Activated B cell treated with CpG ODN at 0.5 μM for 24 hours (primary cell): Measurements from ENCODE around the gene LDLRAD4. TPM values are rescaled to one million over a fixed set of nuclear protein-coding genes. Genes with fewer than 3 reads are reported as not detected.
"Not testable (repeated sequence)": the region's sequence is repeated elsewhere in the genome, so short reads cannot be mapped to it uniquely, and the experiment has no call there.

ENCODE experiments used
- ATAC-seq: fragments of 200-7000 bp; cut with Tn5 transposase; one replicate; pipeline ENCODE4 v1.10.0; 2021; ENCODE audit warnings: low read depth, mild to moderate bottlenecking, moderate library complexity
- CTCF ChIA-PET: fragments of 350-600 bp; sonication (Branson Sonifier 250); formaldehyde crosslinking; loops from one replicate; lab custom pipeline; 2021; ENCODE audit warnings: antibody characterized with exemption; lab: Charles Lee
- POLR2A ChIA-PET: fragments of 350-600 bp; sonication (Branson Sonifier 250); formaldehyde crosslinking; loops from one replicate; lab custom pipeline; 2021; ENCODE audit warnings: antibody characterized with exemption; lab: Charles Lee
- DNase-seq: peaks from one replicate; pipeline ENCODE4 v3.0.0; 2022
- H3K27ac Mint-ChIP-seq: one replicate; pipeline ENCODE4 v1.8.0; 2020; ENCODE audit warnings: mixed read lengths
- H3K27me3 Mint-ChIP-seq: one replicate; pipeline ENCODE4 v1.8.0; 2021; ENCODE audit warnings: mixed read lengths
- H3K36me3 Mint-ChIP-seq: one replicate; pipeline ENCODE4 v1.8.0; 2021; ENCODE audit warnings: low read depth, mixed read lengths
- H3K4me1 Mint-ChIP-seq: one replicate; pipeline ENCODE4 v1.8.0; 2021; ENCODE audit warnings: mixed read lengths
- H3K4me3 Mint-ChIP-seq: one replicate; pipeline ENCODE4 v1.8.0; 2020; ENCODE audit warnings: mild to moderate bottlenecking, mixed read lengths
- H3K9me3 Mint-ChIP-seq: one replicate; pipeline ENCODE4 v1.8.0; 2020; ENCODE audit warnings: mixed read lengths
- intact Hi-C: fragments of 100-400 bp; cut with micrococcal nuclease; formaldehyde crosslinking; loops from one replicate; pipeline ENCODE4 v1.15.1; 2024
- total RNA-seq: library from RNA; stranded (reverse); gene quantifications from 2 replicates; pipeline ENCODE4 v1.2.3, GENCODE V29; 2022
- TF ChIP-seq, protein P1 (sequence below): fragments of 200-600 bp; IDR thresholded peaks from one replicate; pipeline ENCODE4 v1.8.0; 2022; ENCODE audit warnings: antibody characterized with exemption, mild to moderate bottlenecking

LDLRAD4 gene
- total RNA-seq, 1 donor from 2014 or later = 66.9 TPM

DNA sequence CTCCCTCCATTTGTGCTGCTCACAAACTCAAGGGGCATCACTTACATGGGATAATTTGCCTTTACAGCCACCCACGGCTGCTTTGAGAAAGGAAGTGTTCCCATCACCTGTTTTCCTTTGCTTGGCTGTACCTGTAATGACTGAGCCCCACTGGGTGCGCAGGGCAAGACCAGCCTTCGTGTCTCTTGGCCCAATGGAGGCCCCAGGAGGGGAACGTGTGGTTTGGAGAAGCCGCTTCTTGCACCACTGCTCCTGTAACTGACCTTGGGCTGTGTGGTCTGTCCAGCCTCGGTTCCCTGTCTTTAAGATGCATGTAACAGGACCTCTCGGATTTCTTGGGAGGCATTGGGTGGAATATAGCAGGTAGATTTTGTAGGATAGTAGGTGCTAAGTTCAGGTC is 41.1 kb downstream of the LDLRAD4 start:
- TF ChIP-seq, protein P1, sequence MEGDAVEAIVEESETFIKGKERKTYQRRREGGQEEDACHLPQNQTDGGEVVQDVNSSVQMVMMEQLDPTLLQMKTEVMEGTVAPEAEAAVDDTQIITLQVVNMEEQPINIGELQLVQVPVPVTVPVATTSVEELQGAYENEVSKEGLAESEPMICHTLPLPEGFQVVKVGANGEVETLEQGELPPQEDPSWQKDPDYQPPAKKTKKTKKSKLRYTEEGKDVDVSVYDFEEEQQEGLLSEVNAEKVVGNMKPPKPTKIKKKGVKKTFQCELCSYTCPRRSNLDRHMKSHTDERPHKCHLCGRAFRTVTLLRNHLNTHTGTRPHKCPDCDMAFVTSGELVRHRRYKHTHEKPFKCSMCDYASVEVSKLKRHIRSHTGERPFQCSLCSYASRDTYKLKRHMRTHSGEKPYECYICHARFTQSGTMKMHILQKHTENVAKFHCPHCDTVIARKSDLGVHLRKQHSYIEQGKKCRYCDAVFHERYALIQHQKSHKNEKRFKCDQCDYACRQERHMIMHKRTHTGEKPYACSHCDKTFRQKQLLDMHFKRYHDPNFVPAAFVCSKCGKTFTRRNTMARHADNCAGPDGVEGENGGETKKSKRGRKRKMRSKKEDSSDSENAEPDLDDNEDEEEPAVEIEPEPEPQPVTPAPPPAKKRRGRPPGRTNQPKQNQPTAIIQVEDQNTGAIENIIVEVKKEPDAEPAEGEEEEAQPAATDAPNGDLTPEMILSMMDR = no peak
- Mint-ChIP-seq H3K27me3 (peaks cover 16% of the 10 kb centered on the region), H3K36me3 (no peaks in the 10 kb centered on the region), H3K9me3 (no peaks in the 10 kb centered on the region), H3K27ac (no peak overlapping the region), H3K4me3 (no peak overlapping the region), H3K4me1 (peaks cover 8% of the 10 kb centered on the region)
- ChIA-PET POLR2A (no interaction called here), CTCF (no interaction called here)
- intact Hi-C loops = no loop called here
- ATAC-seq (no peak), DNase-seq (no peak)

DNA sequence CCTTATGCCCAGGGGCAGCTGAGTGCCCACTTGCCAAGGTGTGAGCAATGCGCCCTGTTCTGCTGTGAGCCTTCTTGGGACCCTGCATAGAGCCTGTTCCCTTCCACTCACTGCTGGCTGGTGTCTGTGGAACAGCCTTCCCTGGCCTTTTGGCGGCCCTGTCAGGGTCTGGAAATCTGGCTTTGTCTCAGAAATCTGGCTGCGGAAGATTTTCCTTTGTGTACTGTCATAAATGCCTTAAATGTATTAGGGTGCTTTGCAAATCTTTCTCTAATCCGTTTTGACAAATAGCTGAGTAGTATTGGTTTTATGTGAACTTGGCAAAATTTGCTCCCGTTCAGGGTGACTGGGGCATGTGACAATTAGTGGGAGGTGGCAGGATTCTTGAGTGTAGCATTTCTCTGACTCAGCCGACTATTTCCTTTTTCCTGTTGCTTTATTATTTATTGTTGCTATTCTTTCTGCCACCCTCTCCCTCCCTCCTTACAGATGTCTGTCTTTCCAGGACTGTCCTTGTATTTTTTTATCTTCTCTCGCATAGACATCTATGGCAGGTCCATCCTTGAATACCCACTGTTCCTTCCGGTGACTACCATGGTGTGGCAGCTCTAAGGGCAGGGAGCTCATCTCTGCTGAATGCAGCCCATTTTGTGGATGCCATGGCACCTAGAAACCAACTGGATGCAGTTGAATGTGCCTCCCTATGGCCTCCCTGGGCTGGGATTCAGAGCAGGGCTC is 41.8 kb downstream of the LDLRAD4 start:
- intact Hi-C loops = no loop called here
- Mint-ChIP-seq H3K27me3 (peaks cover 13% of the 10 kb centered on the region), H3K36me3 (no peaks in the 10 kb centered on the region), H3K4me1 (peaks cover 8% of the 10 kb centered on the region), H3K4me3 (no peak overlapping the region), H3K27ac (no peak overlapping the region), H3K9me3 (no peaks in the 10 kb centered on the region)
- ATAC-seq = no peak
- ChIA-PET CTCF (no interaction called here), POLR2A (no interaction called here)
- TF ChIP-seq, protein P1 = no peak
- DNase-seq = no peak

DNA sequence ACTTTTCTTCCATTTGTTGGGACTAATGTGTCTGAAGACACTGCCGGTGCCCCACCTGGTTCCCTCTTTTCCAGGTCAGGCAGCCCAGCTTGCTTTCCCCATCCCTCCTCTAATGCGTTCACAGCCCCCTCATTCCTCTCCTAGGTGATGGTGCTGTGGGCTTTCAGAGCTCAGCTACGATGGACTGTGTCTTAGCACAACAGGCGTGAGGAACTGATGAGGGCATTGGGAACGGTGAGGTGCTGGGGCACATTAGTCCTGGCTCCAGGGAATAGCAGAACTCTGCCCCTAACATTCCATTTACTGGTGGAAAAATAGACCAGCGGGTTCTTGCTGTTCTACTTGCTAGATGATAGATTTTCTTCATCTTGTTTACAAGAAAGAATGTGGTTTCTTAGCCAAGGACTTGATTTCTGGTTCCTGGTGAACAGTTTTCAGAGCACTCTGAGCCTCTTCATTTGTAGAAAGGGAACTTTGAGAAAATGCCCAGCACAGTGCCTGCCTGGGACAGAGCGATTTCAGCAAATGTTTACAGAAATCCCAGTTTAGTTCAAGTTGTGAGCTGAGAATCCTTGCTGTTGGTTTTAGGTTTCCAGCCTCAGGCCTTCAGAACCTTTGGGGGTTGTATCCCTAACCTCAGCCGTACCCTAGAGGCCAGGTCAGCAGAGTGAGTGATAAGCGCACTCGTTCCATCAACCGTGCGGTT is 42.5 kb downstream of the LDLRAD4 start:
- Mint-ChIP-seq H3K36me3 (no peaks in the 10 kb centered on the region), H3K27ac (no peak overlapping the region), H3K9me3 (no peaks in the 10 kb centered on the region), H3K4me1 (peaks cover 8% of the 10 kb centered on the region), H3K27me3 (peaks cover 10% of the 10 kb centered on the region), H3K4me3 (no peak overlapping the region)
- DNase-seq (no peak), ATAC-seq (no peak)
- intact Hi-C loops = no loop called here
- TF ChIP-seq, protein P1 = no peak
- ChIA-PET POLR2A (no interaction called here), CTCF (no interaction called here)

DNA sequence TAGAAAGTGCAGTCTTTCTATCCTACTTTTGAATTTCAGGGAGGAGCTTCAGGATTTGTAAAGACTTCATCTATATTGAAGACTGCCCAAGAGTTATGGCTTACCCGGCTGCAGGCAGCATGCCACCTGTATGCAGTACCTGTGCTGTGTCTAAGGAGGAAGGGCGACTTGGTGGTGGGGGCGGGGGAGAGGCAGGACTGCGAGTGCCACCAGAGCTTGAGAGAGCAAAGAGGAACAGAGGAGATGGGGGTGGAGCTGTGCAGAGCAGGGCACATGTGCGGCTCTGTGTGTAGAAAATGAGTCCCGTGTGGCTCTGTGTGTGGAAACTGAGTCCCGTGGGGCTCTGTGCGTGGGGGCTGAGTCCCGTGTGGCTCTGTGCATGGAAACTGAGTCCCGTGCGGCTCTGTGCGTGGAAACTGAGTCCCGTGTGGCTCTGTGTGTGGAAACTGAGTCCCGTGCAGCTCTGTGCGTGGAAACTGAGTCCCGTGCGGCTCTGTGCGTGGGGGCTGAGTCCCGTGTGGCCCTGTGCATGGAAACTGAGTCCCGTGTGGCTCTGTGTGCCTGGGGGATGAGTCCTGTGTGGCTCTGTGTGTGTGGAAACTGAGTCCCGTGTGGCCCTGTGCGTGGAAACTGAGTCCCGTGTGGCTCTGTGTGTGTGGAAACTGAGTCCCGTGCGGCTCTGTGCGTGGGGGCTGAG is 43.2 kb downstream of the LDLRAD4 start:
- no peaks in the 10 kb centered on the region for H3K36me3 Mint-ChIP-seq
- intact Hi-C loops = no loop called here
- H3K27me3 Mint-ChIP-seq = peaks cover 10% of the 10 kb centered on the region
- peaks cover 8% of the 10 kb centered on the region for H3K4me1 Mint-ChIP-seq
- H3K27ac Mint-ChIP-seq = no peak overlapping the region
- ChIA-PET CTCF (no interaction called here), POLR2A (no interaction called here)
- peak; percentile 88 for ATAC-seq
- DNase-seq = no peak
- TF ChIP-seq, protein P1 = no peak
- no peaks in the 10 kb centered on the region for H3K9me3 Mint-ChIP-seq
- no peak overlapping the region for H3K4me3 Mint-ChIP-seq

DNA sequence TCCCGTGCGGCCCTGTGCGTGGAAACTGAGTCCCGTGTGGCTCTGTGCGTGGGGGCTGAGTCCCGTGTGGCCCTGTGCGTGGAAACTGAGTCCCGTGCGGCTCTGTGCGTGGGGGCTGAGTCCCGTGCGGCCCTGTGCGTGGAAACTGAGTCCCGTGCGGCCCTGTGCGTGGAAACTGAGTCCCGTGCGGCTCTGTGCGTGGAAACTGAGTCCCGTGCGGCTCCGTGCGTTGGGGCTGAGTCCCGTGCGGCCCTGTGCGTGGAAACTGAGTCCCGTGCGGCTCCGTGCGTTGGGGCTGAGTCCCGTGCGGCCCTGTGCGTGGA is 43.8 kb downstream of the LDLRAD4 start:
- CTCF ChIA-PET = not testable (repeated sequence)

More for the DNA sequence above, 43.8 kb downstream of the LDLRAD4 start:
- H3K27me3 Mint-ChIP-seq, intact Hi-C loops, H3K4me3 Mint-ChIP-seq, DNase-seq, POLR2A ChIA-PET, H3K9me3 Mint-ChIP-seq, H3K36me3 Mint-ChIP-seq, ATAC-seq, H3K27ac Mint-ChIP-seq, H3K4me1 Mint-ChIP-seq: not testable (repeated sequence)
